ENCODE results near the gene LTBP1.

The LTBP1 gene

DNA sequence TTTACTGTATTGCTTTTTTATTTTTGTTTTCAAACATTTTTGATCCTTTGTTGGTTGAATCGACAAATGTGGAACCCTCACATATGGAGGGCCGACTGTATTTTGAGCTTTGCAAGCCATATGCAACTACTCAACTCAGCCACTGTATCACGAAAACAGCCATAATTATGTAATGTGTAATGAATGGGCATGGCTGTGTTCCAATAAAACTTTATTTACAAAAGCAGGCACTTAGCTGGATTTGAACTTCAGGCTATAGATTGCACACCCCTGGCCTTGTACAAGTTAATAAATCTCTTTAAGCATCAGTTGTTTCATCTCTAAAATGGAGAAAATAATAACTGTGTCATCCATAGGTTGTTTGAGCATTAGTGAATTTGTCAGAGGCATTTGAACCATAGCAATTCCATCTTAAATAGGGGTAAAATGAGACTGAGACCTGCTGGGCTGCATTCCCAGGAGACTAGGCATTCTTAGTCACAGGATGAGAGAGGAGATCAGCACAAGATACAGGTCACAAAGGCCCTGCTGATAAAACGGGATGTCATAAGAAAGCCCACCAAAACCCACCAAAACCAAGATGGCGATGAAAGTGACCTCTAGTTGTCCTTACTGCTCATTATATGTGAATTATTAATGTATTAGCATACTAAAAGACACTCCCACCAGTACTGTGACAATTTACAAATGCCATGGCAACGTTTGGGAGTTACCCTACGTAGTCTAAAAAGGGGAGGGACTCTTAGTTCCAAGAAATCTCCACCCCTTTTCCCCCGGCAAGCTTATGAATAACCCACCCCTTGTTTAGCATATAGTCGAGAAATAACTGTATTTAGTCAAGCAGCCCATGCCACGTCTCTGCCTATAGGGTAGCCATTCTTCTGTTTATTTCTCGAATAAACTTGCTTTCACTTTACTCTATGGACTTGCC, 13.7 kb upstream of the LTBP1 start:
- no peak for DNase-seq

DNA sequence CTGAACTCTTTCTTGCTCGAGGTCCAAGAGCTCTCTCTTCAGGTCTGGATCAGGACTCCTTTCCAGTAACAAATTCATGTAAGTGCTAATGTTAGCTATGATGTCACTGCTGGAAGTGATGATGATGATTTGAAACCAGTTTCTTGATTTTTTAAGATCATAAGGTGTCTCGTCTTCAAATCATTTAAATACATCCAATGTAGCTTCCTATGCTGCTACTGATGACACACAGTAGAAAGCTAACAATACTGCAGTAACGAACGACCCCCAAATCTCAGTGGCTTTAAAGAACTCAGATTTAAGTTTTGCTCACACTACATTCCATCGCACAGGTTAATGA, 13.0 kb upstream of the LTBP1 start:
- DNase-seq: no peak

DNA sequence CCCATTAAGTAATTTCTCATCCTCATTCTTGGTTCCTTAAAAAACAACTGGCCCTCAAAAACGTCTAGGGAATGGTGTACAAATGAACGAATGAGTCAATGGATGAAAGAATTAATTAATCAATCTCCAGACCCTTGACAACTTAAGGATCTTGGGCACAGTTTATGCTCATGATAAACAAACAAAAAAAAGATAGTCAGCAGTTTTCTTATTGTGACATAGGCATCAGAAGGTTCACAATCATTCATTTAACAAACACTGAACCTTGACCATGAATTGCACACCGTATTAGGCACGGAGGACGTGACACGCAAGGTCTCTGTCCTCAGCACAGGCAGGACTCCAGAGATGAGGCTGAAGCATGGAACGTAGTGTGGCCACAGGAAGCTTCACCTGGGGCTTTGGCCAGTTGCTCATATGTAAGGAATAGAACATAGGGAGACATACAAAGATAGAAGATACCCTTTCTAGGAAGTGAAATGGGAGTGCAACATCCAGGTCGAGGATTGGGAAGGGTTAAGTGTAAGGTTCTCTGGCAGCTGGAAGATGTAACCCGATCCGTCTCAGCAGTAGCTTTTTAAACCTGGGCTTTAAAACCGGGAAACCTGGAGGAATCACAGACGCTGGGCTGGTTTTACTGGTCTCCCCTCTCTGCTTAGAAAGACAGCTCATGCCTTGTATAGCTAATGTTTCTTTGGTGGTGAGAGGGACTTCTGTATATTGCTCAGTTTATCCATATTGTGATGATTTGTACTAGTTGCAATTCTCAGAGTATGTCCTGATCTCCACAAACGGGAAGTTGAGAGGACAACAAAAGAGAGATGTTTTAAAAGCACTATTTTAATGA, 8.9 kb upstream of the LTBP1 start:
- no peak for DNase-seq

DNA sequence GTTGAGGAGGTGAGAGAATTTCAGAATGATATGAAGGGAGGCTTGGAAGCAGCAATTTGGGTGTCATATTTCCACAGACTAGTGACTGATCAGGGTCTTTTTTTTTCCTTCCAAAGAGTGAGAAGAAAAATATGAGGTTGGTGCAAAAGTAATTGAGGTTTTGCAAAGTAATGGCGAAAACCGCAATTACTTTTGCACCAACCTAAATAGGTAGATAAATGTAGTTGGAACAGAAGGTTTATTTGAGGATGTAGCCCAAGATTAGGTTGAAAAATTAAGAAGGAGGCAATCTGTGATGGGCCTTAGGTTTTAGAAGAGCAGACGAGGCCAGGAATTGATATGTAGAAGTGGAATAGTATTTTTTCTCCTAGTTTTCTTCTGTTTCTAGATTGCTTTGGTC, 7.8 kb upstream of the LTBP1 start:
- no peak for DNase-seq

DNA sequence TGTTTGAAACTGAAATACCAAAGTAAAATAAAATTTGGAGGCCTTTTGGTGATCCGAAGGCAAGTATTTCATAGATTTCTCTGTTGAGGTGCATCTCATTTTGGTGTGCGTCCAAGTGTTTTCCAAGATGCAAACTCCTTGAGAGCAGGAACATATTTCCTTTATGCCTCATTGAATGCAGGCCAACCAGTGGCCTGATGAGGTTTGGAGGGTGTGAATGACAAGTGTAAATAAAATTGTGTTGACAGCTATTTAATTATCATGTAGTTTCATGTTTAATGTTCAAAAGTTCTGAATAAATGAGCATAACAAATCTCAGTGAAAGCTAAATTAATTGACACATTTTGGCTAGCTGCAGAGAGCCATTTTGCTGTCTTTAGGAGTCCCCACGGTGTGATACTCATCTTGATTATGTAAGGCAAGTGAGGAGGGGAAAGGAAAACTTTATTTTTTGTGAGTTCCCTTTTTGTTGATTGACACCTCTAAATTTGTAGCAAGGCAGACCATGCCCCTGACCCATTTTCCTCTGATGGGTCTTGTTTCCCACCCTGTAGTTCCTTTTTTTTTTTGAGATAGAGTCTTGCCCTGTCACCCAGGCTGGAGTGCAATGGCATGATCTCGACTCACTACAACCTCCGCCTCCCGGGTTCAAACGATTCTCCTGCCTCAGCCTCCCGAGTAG, 6.3 kb upstream of the LTBP1 start:
- no peak for DNase-seq

DNA sequence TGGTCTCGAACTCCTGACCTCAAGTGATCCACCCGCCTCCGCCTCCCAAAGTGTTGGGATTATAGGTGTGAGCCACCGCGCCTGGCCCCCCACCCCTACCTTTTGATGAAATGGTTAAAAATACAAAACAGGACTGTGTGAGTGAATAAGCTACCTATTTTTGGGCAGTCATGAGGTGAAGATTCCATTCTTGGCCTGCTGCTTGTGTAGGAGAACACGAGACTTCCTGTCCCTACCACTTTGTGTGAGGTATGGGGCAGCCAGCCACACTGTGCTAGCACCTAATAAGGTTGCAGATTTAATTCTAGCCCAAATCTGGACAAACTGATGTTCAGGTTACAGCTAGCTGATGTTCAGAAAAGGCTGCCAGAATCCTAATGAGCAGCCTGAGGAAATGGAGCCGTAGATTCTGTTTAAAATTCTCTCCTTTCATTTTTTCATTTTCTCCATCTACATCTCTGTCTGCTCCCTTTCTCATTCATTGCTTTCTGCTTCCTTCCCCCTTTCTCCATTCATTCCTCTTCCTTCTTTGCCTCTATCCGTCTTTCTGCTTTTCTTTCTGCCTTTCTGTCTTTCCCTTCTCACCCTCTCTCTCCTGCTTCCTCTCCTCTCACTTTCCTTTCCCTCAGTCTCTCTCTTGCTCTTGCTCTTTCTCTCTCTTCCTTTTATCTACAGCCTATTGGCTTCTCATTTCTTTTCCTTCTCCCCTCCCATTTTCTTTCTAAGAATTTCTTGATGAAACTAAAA, 4.6 kb upstream of the LTBP1 start:
- no peak for DNase-seq

DNA sequence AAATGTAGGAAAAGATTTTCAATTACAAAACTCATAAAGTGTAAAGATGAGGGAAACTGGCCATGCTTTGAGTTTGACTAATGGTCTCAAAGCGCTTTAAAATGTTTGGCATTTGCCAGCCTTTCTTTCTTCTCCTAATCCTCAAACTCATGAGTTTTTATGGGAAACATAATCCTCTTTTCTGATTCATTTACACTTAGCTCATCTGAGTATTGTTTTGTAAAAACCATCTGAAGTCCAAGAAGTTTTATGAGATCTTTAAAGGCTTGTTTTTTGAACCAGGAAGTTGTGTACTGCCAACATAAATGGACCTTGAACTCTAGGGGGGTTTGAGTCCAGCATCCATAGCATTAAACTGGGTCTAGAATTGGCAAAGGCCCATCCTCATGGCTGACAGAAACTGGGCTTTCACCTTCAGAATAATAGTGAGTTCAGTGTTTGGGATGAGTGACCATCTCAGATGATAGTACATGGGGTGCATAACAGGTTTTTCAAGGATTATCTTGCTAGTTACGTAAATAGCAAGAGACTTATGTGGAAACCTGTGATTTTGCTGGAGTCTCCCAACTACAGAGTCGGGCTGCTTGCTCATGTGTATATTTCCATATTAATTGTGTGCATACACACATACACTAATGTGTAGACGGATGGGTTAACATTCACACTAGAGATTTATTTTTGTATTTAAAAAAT, 3.8 kb upstream of the LTBP1 start:
- no peak for DNase-seq

DNA sequence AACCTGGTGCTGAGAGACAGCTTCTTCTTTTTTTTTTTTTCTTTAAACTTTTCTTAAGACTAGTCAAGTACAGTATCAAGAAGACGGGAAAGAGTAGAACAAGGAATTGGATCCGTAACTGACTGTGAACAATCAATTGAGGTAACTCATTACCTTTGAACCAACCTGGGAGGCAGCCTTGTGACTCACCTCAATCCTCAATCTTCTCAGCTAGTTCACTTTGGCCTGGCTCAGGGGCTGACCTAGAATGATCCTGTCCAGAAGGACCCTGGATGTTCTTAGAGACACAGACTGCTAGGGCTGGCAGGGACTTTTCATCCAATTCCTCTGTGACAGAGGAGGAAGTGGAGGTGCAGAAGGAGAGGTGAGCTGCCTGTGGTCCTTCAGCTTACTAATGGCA, 1.5 kb upstream of the LTBP1 start:
- no peak for DNase-seq

DNA sequence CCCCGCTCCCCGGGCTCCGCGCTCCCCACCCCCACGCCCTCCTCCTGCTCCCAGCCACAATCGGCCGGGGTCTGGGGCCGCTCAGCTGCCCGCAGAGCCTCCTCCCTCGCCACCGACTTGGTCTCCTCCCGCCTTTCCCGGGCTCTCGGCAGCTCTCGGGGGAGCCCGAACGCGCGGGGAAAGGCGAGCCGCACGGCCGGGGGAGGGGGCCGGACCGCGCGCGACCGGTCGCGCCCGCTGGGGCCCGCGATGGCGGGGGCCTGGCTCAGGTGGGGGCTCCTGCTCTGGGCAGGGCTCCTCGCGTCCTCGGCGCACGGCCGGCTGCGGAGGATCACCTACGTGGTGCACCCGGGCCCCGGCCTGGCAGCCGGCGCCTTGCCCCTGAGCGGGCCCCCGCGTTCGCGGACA, 327 bp downstream of the LTBP1 start:
- DNase-seq: peak; percentile 58

DNA sequence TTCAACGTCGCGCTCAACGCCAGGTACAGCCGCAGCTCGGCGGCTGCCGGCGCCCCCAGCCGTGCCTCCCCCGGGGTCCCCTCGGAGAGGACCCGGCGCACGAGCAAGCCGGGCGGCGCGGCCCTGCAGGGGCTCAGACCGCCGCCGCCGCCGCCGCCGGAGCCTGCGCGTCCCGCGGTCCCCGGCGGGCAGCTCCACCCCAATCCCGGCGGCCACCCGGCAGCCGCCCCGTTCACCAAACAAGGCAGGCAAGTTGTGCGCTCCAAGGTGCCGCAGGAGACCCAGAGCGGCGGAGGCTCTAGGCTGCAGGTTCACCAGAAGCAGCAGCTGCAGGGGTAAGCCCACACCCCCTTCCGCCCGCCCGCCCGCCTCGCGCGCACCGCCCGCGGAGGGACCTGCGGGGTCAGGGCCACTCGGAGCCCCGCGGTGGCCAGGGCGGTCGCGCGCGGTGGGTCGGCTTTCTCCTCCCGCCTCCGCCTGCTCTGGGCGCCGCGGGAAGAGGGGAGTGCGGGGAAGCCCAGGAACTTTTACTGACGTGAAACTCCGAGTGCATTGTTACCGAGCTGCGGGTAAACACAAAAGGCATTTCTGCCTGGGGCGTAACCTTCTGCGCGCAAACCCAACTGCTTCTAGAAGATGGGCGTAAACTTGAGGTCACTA, 861 bp downstream of the LTBP1 start:
- DNase-seq: peak; percentile 65

DNA sequence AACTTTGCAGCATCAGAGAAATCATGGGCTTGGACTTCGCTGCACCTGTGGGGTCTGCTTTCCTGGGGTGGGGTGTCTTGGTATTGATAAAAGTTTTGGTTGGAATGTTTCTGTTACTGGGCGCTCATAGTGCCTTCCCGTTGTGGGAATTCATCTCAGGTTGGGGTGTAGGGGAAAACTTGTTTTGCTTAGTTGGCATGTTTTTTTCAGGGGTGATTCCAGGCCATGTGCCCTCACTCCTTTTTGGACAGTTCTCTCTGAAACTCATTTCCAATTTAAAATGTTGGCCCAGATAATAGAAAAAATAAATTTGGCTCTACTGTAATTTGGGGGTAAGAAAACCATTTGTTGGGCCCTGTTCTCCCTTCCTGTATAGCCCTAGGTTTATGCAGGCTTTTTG, 1.5 kb downstream of the LTBP1 start:
- DNase-seq: no peak

DNA sequence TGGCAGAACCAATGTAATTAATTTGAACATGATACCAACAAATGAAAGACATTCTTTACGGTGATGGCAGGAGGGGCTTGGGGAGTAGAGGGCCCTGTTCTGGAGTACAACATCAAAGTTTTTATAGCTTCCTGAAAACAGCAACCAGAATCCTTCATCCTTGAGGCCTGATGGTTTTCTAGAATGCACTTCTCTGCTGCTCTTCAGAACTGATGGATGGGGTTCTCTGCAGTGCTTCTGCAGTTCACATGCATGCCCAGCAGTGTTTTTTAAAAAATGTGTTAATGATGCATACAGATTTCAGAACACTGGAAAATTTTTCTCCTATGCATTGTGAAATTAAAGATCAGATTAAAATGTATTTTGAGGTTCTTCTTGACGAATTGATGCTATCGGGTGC, 2.5 kb downstream of the LTBP1 start:
- no peak for DNase-seq

DNA sequence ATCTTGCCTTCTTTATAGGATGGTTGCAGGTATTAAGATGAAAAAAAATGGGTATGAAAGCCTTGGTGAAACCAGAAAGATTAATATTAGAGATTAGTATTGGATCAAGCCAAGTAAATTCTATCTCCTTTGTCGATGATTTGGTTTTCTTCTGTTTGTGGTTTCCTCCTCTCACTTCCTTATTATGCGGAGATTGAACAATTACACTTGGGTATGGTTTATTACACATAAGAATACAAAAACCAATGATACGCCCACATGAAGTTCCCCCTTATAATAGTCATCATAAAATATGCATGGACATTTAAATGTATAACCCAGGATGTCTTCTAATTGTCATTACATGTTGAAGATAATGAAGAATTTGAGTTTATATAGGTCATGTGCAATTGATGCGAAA, 4.9 kb downstream of the LTBP1 start:
- DNase-seq: no peak

DNA sequence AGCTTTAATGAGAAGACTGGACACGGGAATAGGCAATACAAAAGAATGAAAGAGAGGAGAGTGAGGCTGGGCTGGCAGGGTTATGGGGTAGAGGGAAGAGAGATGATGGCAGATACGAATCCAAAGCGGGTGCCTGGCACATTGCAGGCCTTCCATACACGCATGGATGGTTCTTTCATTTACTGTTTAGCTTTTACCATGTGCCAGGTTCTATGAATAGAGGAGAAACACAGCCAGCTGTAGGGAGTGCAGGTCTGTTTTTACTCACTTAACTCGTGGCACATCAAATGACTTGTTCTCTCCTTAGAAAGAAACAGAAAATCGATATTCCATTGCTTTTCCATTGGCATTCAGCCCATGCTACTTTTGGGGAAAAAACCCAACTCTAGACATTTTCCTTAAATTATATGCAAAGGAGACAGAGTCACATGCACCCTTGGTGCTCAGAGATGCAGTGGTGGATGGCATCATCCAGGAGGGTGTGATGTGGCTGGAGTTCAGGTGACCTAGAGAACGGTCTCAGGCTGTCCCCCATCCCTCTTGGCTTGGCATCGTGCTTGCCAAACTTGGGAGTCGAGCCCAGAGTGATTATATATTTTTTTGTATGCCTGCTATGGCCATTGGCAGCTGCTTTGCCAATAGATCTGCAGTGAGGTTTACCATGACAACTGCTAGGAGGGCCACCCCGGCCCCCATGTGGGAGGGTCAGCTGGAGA, 6.2 kb downstream of the LTBP1 start:
- no peak for DNase-seq

DNA sequence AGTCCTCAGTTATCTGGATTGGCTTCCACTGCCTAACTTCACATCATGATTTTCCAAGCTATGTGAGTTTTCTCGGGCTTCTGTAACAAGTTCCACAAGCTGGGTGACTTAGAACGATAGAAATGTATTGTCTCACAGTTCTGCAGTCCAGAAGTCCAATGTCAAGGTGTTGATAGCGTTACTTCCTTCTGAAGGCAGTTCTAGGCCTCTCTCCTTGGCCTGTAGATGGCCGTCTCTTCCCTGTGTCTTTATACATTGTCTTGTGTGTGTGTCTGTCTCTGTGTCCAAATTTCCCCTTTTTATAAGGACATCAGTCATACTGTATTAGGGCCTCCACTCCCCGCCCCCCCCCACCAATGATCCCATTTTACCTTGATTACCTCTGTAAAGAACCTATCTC, 7.5 kb downstream of the LTBP1 start:
- DNase-seq: no peak

DNA sequence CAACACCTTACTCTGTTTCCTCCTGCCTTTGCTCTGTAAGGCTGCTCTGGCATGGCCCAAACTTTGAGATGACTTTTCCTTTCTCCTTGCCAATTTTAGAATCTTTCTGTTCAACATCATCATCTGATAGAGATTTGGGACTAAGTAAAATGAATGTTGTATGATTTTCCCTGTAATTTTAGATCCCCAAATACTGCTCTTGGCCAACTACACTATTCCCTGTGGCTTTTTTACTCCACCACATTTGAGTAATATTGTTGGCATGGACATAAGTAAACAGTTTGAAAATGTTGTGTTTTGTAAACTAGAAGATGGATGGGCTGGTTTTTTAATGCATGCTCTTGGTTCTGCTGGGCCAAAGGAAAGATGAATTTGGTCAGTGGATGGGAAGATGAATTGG, 12.1 kb downstream of the LTBP1 start:
- DNase-seq: no peak

DNA sequence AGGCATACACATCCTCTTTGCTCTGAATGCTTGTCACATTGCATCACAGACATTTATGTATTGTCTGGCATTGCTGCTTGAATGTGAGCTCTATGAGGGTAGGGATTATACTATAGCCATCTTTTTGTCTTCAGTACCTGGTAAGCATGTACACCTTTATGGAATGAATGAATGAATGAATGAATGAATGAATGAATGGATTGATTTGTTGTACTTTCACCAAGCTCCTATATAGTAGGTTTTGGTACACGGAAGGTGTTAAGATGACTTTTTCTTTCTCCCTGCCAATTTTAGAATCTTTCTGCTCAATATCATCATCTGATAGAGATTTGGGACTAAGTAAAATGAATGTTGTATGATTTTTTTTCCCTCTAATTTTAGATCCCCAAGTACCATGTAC, 13.5 kb downstream of the LTBP1 start:
- no peak for DNase-seq

DNA sequence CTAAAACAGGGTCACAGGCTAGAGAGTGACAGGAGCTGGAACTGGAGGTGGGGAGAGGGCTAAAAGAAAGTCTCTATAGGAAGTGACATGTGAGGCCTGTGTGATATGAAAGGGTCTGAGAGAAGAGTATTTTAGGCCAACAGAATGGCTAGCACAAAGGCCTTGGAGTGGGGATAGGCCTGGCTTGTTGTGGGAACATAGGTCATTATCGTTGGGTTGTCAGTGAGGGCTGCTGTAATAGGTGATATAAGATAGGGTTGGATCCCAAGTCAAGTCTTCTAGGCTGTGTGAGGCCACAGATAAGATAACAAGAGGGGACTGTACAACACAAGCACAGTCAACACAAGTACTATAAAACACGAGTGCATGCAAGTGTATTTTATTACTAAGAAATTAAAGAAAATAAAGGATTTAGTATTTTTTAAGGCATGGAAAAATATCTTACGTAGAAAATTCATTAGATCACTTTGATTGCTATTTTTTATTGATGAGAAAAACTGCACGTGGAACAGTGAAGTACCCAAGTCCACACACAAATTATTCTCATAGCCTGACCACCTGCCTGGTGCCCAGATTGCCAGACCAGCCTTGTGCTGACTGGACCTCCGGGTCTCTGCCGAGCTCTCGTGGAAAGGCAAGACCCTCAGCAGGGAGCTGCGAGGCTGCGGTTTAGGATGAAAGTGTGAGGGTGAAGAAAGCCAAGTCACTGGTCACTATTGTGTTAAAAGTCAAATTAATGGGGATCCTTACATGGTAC, 14.1 kb downstream of the LTBP1 start:
- no peak for DNase-seq

DNA sequence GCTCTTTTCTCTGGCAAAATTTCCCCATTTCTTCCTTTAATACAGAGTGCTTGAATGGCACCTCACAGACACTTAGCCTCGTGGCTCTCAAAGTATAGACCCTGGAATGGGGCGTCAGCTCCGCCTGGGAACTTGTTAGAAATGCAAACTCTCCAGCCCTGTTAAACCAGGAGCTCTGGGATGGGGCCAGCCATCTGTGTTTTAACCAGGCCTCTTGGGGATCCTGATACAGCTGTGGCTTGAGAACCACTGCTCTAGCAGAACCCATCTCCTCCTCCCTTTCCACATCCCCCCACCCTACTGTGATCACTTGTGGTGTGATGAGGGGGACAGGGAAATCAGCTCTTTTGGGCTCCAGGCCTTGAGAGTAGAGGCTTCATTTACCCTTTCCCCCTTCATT, 15.9 kb downstream of the LTBP1 start:
- DNase-seq: no peak

DNA sequence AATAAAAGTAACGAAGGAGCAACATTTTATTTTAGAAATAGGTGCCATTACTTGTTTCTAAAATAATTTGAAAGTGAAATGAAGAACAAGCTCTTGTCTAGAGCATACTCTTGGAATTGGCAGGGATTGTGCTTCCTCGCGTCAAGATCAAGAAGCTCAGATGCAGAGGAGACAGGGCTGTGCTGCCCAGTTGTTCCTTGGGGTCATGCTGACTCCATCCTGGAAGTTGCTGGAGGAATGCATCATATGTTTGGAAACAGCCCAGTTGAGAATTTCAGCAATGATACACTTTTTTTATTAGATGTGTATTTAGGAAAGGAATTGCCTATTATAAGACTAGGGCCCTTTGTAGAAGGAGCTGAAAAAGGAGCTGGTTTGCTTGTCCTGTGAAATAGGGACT, 17.2 kb downstream of the LTBP1 start:
- no peak for DNase-seq

All from left hindlimb (tissue), 1 donor.